ENCODE measurements around the gene ZBTB2. TPM values are rescaled to one million over a fixed set of nuclear protein-coding genes. Genes with fewer than 3 reads are reported as not detected.

The ZBTB2 gene
- total RNA-seq, 1 experiment from 2014 or later, result 31.4 TPM

DNA sequence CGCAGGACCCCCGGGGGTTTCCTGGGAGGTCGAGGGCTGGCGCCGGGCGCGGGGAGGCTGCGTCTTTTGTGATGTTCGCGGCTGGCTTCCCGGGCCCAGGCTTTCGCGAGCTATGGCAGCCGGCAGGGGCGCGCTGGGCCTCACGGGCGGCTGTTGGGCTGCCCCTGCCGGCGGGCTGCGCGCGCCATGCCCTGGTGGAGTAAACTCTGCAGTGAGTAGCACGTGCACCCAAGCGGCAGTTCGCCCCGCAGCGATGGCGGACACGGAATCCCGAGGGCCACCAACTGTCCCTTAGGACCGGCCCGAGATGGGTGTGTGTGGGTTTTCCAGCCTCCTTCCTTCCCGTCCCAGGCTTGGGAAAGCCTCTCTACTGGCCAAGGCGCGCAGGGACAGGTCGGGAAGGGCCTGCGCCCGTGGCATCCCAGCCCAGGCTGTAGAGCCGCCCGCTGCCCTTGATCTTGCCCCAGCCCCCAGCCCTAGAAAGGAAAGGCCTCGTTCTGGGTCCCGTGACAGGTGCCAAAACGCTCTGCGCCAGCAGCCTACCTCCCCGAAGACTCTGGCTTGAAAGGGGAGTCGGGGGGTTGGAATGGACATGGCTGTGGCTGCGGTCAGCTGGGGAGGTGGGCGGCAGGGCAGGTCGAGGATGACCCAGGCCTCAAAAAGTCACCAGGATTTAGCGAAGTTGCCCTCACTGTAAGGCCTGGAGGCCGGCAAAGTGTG, 49.7 kb downstream of the ZBTB2 start:
- Histone ChIP-seq H3K14ac (ENCODE audit: insufficient read depth, low read length) (no peak overlapping the region), H3K79me2 (ENCODE audit: insufficient read depth, low read length) (no peaks in the 10 kb centered on the region), H2BK120ac (ENCODE audit: low read depth, low read length, poor library complexity, severe bottlenecking) (no peak overlapping the region), H3K27me3 (ENCODE audit: insufficient read depth, low read length) (no peaks in the 10 kb centered on the region), H3K23me2 (ENCODE audit: insufficient read length, low read depth, low read length, poor library complexity, severe bottlenecking) (no peaks in the 10 kb centered on the region), H3K9ac (ENCODE audit: extremely low read depth, insufficient read length, low read length) (no peak overlapping the region), H3T11ph (ENCODE audit: low read length) (no peak overlapping the region), H3K23ac (ENCODE audit: insufficient read length, low read depth, low read length) (no peak overlapping the region), H3K18ac (ENCODE audit: insufficient read length, low read depth, low read length) (no peak overlapping the region), H2AFZ (ENCODE audit: low read length) (no peak overlapping the region), H3K27ac (ENCODE audit: insufficient read length, low read depth, low read length) (no peak overlapping the region), H4K5ac (ENCODE audit: insufficient read length, low read depth, low read length) (no peak overlapping the region), H4K20me1 (ENCODE audit: control insufficient read depth, insufficient read depth, insufficient read length) (no peaks in the 10 kb centered on the region), H4K8ac (replicated peaks; ENCODE audit: insufficient read length, low read depth, low read length) (no peak overlapping the region), H3K4me1 (ENCODE audit: insufficient read depth, low read length) (no peaks in the 10 kb centered on the region), H3K9me3 (ENCODE audit: control insufficient read depth, low read depth, low read length) (no peaks in the 10 kb centered on the region), H3K56ac (ENCODE audit: insufficient read length, low read depth, low read length) (no peak overlapping the region), H2BK12ac (ENCODE audit: insufficient read length, low read depth, low read length) (no peak overlapping the region), H2BK15ac (ENCODE audit: low read depth, low read length) (no peak overlapping the region), H2BK20ac (ENCODE audit: low read depth, low read length, poor library complexity, severe bottlenecking) (no peak overlapping the region), H2AK5ac (ENCODE audit: insufficient read length, low read length) (no peak overlapping the region), H4K91ac (ENCODE audit: insufficient read length, low read depth, low read length) (no peak overlapping the region), H2BK5ac (ENCODE audit: insufficient read length, low read length) (no peak overlapping the region), H3K79me1 (ENCODE audit: insufficient read depth, low read depth, low read length, poor library complexity, severe bottlenecking) (no peaks in the 10 kb centered on the region), H3K4me2 (ENCODE audit: insufficient read depth, insufficient read length, low read length) (no peak overlapping the region), H3K4ac (ENCODE audit: low read depth, low read length) (no peak overlapping the region)
- no peaks in the 10 kb centered on the region for H3K9me3 Mint-ChIP-seq
- H3K27ac Mint-ChIP-seq, result no peak overlapping the region; a peak in 2 of 7 replicates
- DNase-seq, result no peak
- H3K4me3 Mint-ChIP-seq, result no peak overlapping the region
- 0 out of 4 replicates have a peak, but pooled peaks cover 0 to 4% of the 10 kb centered on the region in 2 experiments for H3K4me1 Mint-ChIP-seq
- TF ChIP-seq, protein P1, sequence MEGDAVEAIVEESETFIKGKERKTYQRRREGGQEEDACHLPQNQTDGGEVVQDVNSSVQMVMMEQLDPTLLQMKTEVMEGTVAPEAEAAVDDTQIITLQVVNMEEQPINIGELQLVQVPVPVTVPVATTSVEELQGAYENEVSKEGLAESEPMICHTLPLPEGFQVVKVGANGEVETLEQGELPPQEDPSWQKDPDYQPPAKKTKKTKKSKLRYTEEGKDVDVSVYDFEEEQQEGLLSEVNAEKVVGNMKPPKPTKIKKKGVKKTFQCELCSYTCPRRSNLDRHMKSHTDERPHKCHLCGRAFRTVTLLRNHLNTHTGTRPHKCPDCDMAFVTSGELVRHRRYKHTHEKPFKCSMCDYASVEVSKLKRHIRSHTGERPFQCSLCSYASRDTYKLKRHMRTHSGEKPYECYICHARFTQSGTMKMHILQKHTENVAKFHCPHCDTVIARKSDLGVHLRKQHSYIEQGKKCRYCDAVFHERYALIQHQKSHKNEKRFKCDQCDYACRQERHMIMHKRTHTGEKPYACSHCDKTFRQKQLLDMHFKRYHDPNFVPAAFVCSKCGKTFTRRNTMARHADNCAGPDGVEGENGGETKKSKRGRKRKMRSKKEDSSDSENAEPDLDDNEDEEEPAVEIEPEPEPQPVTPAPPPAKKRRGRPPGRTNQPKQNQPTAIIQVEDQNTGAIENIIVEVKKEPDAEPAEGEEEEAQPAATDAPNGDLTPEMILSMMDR (conservative IDR thresholded peaks at IDR 0.05), result no peak
- H3K36me3 Mint-ChIP-seq (ENCODE audit: insufficient read depth in 1 of 3, low read depth in 3 of 3), result no peaks in the 10 kb centered on the region; a peak in 1 of 7 replicates
- no peaks in the 10 kb centered on the region for H3K27me3 Mint-ChIP-seq (ENCODE audit: low read depth)
- WGBS (ENCODE audit: extremely low coverage, insufficient read length, low lambda C conversion rate), result no CpG with 5 or more reads among the region's 52 CpGs
